Measurements from ENCODE around the gene SLC4A1. TPM values are rescaled to one million over a fixed set of nuclear protein-coding genes. Genes with fewer than 3 reads are reported as not detected.

The SLC4A1 gene
- polyA plus RNA-seq, 2 of the 4 experiments (the other 2 are of a cell fraction): not detected

DNA sequence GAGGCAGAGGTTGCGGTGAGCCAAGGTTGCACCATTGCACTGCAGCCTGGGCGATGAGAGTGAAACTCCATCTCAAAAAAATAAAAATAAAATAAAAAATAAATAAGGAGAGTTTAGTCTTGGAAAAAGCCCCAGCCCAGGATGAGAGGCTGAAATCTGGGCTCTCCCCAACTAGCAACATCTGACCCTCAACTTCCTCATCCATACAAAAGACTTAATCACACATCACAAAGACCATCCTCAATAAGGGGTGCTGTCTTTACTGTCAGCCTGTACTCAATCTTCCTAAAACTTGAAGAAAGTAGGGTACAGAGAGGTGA is 11.4 kb upstream of the SLC4A1 start:
- ATAC-seq: no peak
- no peak for FAIRE-seq

DNA sequence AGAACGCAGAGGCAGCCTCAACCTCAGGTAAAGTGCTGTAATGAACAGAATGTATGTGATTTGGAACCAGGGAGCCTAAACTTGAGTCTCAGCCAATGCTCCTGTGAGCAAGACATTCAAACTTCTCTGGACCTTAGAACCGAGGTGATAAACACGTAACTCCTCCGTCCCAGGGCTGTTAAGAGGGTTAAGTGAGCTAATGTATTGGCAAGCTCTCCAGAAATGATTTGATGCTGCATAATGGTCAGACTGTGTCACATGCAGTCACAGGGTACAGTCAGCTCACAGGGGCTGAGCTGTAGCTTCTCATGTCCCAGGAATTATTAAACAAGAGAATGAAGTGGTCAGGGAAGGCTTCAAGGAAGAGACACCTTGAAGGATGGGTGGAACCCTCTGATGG is 10.0 kb upstream of the SLC4A1 start:
- TF ChIP-seq, protein P1, sequence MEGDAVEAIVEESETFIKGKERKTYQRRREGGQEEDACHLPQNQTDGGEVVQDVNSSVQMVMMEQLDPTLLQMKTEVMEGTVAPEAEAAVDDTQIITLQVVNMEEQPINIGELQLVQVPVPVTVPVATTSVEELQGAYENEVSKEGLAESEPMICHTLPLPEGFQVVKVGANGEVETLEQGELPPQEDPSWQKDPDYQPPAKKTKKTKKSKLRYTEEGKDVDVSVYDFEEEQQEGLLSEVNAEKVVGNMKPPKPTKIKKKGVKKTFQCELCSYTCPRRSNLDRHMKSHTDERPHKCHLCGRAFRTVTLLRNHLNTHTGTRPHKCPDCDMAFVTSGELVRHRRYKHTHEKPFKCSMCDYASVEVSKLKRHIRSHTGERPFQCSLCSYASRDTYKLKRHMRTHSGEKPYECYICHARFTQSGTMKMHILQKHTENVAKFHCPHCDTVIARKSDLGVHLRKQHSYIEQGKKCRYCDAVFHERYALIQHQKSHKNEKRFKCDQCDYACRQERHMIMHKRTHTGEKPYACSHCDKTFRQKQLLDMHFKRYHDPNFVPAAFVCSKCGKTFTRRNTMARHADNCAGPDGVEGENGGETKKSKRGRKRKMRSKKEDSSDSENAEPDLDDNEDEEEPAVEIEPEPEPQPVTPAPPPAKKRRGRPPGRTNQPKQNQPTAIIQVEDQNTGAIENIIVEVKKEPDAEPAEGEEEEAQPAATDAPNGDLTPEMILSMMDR (IDR thresholded peaks at IDR 0.05): no peak
- TF ChIP-seq, protein P2, sequence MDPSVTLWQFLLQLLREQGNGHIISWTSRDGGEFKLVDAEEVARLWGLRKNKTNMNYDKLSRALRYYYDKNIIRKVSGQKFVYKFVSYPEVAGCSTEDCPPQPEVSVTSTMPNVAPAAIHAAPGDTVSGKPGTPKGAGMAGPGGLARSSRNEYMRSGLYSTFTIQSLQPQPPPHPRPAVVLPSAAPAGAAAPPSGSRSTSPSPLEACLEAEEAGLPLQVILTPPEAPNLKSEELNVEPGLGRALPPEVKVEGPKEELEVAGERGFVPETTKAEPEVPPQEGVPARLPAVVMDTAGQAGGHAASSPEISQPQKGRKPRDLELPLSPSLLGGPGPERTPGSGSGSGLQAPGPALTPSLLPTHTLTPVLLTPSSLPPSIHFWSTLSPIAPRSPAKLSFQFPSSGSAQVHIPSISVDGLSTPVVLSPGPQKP (IDR thresholded peaks at IDR 0.05; ENCODE audit: low read depth, low read length): no peak
- TF ChIP-seq NR3C1 (IDR thresholded peaks at IDR 0.05) (no peak), BHLHE40 (IDR thresholded peaks at IDR 0.05; ENCODE audit: low read depth, low read length) (no peak), EHMT2 (IDR thresholded peaks at IDR 0.05; ENCODE audit: low read depth) (no peak), FOXS1 (CRISPR knock-in tag; IDR thresholded peaks at IDR 0.05) (no peak), POLR2AphosphoS2 (conservative IDR thresholded peaks at IDR 0.05; ENCODE audit: low read length) (no peak), MAFK (IDR thresholded peaks at IDR 0.05; ENCODE audit: partially characterized antibody) (no peak), CBX2 (IDR thresholded peaks at IDR 0.05; ENCODE audit: borderline replicate concordance, low read depth) (no peak), CHD2 (IDR thresholded peaks at IDR 0.05; ENCODE audit: low read length, partially characterized antibody) (no peak), HOXB13 (CRISPR knock-in tag; IDR thresholded peaks at IDR 0.05; ENCODE audit: low read depth) (no peak), MAZ (IDR thresholded peaks at IDR 0.05; ENCODE audit: borderline replicate concordance, low read depth, low read length) (no peak)
- TF ChIP-seq, protein P3, sequence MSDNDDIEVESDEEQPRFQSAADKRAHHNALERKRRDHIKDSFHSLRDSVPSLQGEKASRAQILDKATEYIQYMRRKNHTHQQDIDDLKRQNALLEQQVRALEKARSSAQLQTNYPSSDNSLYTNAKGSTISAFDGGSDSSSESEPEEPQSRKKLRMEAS (IDR thresholded peaks at IDR 0.05): no peak
- TF ChIP-seq, protein P4, sequence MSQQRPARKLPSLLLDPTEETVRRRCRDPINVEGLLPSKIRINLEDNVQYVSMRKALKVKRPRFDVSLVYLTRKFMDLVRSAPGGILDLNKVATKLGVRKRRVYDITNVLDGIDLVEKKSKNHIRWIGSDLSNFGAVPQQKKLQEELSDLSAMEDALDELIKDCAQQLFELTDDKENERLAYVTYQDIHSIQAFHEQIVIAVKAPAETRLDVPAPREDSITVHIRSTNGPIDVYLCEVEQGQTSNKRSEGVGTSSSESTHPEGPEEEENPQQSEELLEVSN (IDR thresholded peaks at IDR 0.05; ENCODE audit: borderline replicate concordance, low read depth): no peak
- 78% methylated on average over 4 of the region's 4 CpGs for WGBS (ENCODE audit: missing lambda C conversion rate)
- CTCF ChIA-PET: interaction anchor here (0.6 to 0.8 kb wide), 2 partner anchors 34 to 67 kb away, joined by 3 read pairs; no protein-coding TSS in a partner anchor
- DNase-seq (ENCODE audit: low read depth in 1 of 2, low spot score in 1 of 2) (no peak), FAIRE-seq (no peak), ATAC-seq (no peak)
- no peak overlapping the region for H3K4me2 ChIP-seq
- peaks cover 6% of the 10 kb centered on the region; the same call in 1 of the 3 replicates for H3K4me1 ChIP-seq
- no peak overlapping the region for H3K4me3 ChIP-seq
- H3K27ac ChIP-seq: no peak overlapping the region
- H3K9me3 ChIP-seq: no peaks in the 10 kb centered on the region
- POLR2A ChIA-PET: no interaction called here

More for the DNA sequence above, 11.4 kb upstream of the SLC4A1 start:
- no peak overlapping the region for H3K4me2 ChIP-seq
- POLR2A ChIA-PET: no interaction called here
- TF ChIP-seq TP53 (CRISPR knock-in tag; IDR thresholded peaks at IDR 0.05): no peak
- TF ChIP-seq RFX5 (IDR thresholded peaks at IDR 0.05): no peak
- TF ChIP-seq ZSCAN20 (CRISPR knock-in tag; IDR thresholded peaks at IDR 0.05): no peak
- TF ChIP-seq ZFP36 (IDR thresholded peaks at IDR 0.05; ENCODE audit: borderline replicate concordance, partially characterized antibody): no peak
- TF ChIP-seq HOXB13 (CRISPR knock-in tag; IDR thresholded peaks at IDR 0.05; ENCODE audit: low read depth): no peak
- no peak for TF ChIP-seq ZC3H11A (IDR thresholded peaks at IDR 0.05)
- TF ChIP-seq, protein P5, sequence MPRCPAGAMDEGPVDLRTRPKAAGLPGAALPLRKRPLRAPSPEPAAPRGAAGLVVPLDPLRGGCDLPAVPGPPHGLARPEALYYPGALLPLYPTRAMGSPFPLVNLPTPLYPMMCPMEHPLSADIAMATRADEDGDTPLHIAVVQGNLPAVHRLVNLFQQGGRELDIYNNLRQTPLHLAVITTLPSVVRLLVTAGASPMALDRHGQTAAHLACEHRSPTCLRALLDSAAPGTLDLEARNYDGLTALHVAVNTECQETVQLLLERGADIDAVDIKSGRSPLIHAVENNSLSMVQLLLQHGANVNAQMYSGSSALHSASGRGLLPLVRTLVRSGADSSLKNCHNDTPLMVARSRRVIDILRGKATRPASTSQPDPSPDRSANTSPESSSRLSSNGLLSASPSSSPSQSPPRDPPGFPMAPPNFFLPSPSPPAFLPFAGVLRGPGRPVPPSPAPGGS (IDR thresholded peaks at IDR 0.05): no peak
- no peak for TF ChIP-seq MYC (IDR thresholded peaks at IDR 0.05; ENCODE audit: borderline replicate concordance, low read length)
- TF ChIP-seq RARB (CRISPR knock-in tag; IDR thresholded peaks at IDR 0.05): no peak
- TF ChIP-seq POLR2AphosphoS2 (conservative IDR thresholded peaks at IDR 0.05; ENCODE audit: low read length): no peak
- TF ChIP-seq, protein P6, sequence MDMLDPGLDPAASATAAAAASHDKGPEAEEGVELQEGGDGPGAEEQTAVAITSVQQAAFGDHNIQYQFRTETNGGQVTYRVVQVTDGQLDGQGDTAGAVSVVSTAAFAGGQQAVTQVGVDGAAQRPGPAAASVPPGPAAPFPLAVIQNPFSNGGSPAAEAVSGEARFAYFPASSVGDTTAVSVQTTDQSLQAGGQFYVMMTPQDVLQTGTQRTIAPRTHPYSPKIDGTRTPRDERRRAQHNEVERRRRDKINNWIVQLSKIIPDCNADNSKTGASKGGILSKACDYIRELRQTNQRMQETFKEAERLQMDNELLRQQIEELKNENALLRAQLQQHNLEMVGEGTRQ (IDR thresholded peaks at IDR 0.05): no peak
- no peak overlapping the region for H3K27ac ChIP-seq
- H3K9me3 ChIP-seq: no peaks in the 10 kb centered on the region
- 81% methylated on average over 2 of the region's 2 CpGs for WGBS (ENCODE audit: missing lambda C conversion rate)
- no peak for DNase-seq (ENCODE audit: low read depth in 1 of 2, low spot score in 1 of 2)
- H3K4me3 ChIP-seq: no peak overlapping the region
- CTCF ChIA-PET: interaction anchor here (1.0 to 2.7 kb wide), 5 partner anchors 9 to 254 kb away, joined by 3 to 10 read pairs (median 3); partner anchors contain the start of gene SLC4A1
- peaks cover 6% of the 10 kb centered on the region; the same call in 1 of the 3 replicates for H3K4me1 ChIP-seq
